NCI-H510A (cell line): ENCODE results near the gene CENPX.

Experiments used
- DNase-seq: peaks from one replicate; lab custom pipeline; 2025; lab: John Stamatoyannopoulos, UW

The CENPX gene

GRCh38 chr17:82012261-82012639 lies 10.4 kb downstream of the CENPX start:
- DNase-seq, result no peak

GRCh38 chr17:82011617-82012187 lies 11.0 kb downstream of the CENPX start:
- DNase-seq, result no peak

- no peak for DNase-seq
These were observed 11.8 kb downstream of the CENPX start for GRCh38 chr17:82010575-82011525.

GRCh38 chr17:82009413-82009812 lies 13.3 kb downstream of the CENPX start:
- DNase-seq, result no peak

GRCh38 chr17:82008941-82009405 lies 13.7 kb downstream of the CENPX start:
- no peak for DNase-seq

GRCh38 chr17:82008258-82008940 lies 14.3 kb downstream of the CENPX start:
- DNase-seq, result no peak

GRCh38 chr17:82007495-82008257 lies 15.0 kb downstream of the CENPX start:
- no peak for DNase-seq

GRCh38 chr17:82007228-82007494 lies 15.5 kb downstream of the CENPX start:
- DNase-seq, result no peak

GRCh38 chr17:82006468-82007227 lies 16.0 kb downstream of the CENPX start:
- no peak for DNase-seq

GRCh38 chr17:82005701-82006348 lies 16.9 kb downstream of the CENPX start:
- no peak for DNase-seq

- no peak for DNase-seq
These were observed 17.9 kb downstream of the CENPX start for GRCh38 chr17:82004517-82005455.

GRCh38 chr17:82003411-82004381 lies 19.0 kb downstream of the CENPX start:
- no peak for DNase-seq

GRCh38 chr17:82001571-82002056 lies 21.1 kb downstream of the CENPX start:
- no peak for DNase-seq

- DNase-seq, result no peak
These were observed 21.7 kb downstream of the CENPX start for GRCh38 chr17:82000803-82001570.

- no peak for DNase-seq
These were observed 22.5 kb downstream of the CENPX start for GRCh38 chr17:81999976-82000802.

- DNase-seq, result no peak
These were observed 23.1 kb downstream of the CENPX start for GRCh38 chr17:81999587-81999975.
